Spleen (tissue), 7 donors: Measurements from ENCODE around the gene CTDP1.

Source experiments
- POLR2A ChIP-seq, 3 donors: fragments of 450-650 bp; IDR thresholded peaks; one replicate each; pipeline ENCODE4 v1.5.1; 2017; ENCODE audit warnings: antibody characterized with exemption in 3 of 3, mild to moderate bottlenecking in 1 of 3
- POLR2AphosphoS5 ChIP-seq, 3 donors: sonication (generic); formaldehyde crosslinking; IDR thresholded peaks; one replicate each; pipeline ENCODE4 v1.5.1; 2017; ENCODE audit warnings: antibody characterized with exemption in 3 of 3
- TF ChIP-seq, protein P1 (sequence below), 11 experiments: fragments of 200-600 bp in 7 of 11; fragments of 450-650 bp in 4 of 11; sonication (generic) in 4 of 11; IDR thresholded peaks in 8 of 11; conservative IDR thresholded peaks in 3 of 11; 1 replicate in 7 of 11; 2 replicates in 4 of 11; pipeline versions ENCODE4 v1.4.0 to v1.8.0; 2016 to 2021; ENCODE audit warnings: antibody characterized with exemption in 11 of 11, inconsistent platforms in 4 of 11, mild to moderate bottlenecking in 1 of 11
- donor health status: DM: no; HTN: no; CAD: no; lungs with moderate emphysema.
- donor health status: DM: no; HTN: no; CAD: no.
- donor health status: DM: no; HTN: no; CAD: no.

DNA sequence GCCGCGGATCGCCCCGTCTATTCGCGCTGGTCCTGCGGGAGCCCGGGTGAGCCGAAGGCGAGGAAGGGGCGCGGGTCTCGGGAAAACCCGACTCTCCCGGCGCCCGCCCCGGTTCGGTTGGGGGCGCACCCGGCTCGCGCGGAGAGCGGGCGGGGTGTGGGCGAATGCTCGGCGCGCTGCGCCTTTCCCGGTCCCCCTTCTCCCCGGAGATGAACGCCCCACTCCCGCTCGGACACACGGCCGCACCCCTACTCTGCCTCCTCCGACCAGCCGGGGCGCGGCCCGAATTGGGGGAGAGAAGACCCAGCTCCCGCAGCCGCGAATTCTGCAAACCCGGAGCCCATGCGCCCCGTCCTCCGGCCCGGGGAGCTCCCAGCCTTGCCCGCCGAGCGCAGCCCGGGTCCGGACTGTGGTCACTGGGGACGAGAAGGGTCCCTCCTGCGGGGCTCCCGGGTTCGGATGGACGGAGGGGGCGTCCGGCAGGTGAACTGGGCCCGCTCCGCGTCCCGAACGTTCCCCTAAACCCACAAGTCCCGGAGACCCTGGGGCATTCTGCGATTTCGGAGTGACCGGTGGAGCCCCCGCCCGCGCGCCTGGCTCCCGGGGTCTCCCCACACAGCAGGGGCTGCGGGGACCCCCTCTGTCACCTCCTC lies 118.9 kb downstream of the CTDP1 start:
- TF ChIP-seq, protein P1, sequence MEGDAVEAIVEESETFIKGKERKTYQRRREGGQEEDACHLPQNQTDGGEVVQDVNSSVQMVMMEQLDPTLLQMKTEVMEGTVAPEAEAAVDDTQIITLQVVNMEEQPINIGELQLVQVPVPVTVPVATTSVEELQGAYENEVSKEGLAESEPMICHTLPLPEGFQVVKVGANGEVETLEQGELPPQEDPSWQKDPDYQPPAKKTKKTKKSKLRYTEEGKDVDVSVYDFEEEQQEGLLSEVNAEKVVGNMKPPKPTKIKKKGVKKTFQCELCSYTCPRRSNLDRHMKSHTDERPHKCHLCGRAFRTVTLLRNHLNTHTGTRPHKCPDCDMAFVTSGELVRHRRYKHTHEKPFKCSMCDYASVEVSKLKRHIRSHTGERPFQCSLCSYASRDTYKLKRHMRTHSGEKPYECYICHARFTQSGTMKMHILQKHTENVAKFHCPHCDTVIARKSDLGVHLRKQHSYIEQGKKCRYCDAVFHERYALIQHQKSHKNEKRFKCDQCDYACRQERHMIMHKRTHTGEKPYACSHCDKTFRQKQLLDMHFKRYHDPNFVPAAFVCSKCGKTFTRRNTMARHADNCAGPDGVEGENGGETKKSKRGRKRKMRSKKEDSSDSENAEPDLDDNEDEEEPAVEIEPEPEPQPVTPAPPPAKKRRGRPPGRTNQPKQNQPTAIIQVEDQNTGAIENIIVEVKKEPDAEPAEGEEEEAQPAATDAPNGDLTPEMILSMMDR (IDR thresholded peaks at IDR 0.05 in 8 of 11, conservative IDR thresholded peaks at IDR 0.05 in 3 of 11): no peak
- TF ChIP-seq POLR2A (IDR thresholded peaks at IDR 0.05) (no peak), POLR2AphosphoS5 (IDR thresholded peaks at IDR 0.05) (no peak)
